GM20000 (cell line): ENCODE measurements around the gene DPP10.

Experiments used
- DNase-seq: peaks from one replicate; pipeline ENCODE4 v3.0.0; 2012; ENCODE audit warnings: low spot score
- CTCF ChIP-seq: IDR thresholded peaks from 2 replicates; pipeline ENCODE4 v1.5.1; 2012; ENCODE audit warnings: mild to moderate bottlenecking, control low read depth; ENCODE audit errors: extremely low read depth, missing control alignments

DPP10 gene

DNA sequence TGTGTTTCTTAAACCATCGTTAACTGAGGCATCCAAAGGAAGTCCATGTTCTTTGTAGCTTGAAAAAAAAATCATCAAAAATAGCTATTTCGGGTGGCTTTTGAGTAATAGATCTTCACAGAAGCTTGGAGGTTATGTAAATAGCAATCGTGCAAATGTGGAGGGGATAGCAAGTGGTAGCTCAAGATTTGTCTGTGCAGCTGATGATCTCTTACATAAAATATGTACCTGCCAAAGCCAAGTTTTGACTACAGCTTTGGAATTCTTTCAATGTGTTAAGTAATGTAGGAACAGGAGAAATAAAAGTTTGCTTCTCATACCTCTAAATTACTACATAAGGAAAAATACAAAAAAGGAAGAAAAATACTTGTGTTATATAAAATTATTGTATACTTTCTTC is 1432.0 kb downstream of the DPP10 start:
- no peak for DNase-seq
- TF ChIP-seq CTCF, result no peak

- TF ChIP-seq CTCF, result no peak
- DNase-seq, result no peak
These were observed 1438.1 kb downstream of the DPP10 start for GRCh38 chr2:115880558-115880957.

DNA sequence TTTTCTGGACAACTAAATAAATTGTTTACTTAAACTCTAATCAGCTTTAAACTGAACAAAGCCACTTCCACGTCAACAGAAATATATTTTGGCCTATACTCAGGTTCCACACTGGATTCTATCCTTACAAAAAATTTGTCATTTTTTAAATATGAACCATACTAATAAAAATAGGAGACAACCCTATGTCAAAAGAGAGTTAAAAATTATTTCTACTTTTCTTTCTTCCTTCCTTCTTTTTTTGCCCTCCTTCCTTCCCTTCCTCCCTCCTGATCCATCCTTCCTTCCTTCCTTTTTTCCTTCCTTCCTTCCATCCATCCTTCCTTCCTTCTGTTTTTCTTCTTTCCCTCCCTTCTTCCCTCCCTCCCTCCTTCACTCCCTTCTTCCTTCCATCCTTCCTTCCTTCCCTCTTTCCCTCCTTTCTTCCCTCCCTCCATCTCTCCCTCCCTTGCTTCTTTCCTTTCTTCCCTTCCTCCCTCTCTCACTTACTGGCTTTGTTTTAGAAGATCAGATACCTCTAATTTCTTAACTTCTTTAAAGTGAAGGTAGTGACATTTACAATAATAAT is 1444.9 kb downstream of the DPP10 start:
- TF ChIP-seq CTCF, result no peak
- DNase-seq, result no peak
